ENCODE results near the gene C1D.
"Not testable (repeated sequence)": the region's sequence is repeated elsewhere in the genome, so short reads cannot be mapped to it uniquely, and the experiment has no call there.

Gene C1D

GRCh38 chr2:68062680-68063387 lies at the start of gene C1D:
TSS of gene C1D (minus strand) at chr2:68063004. CDS start at chr2:68047310, 15,694 bp downstream.
- peak; percentile 57 for FAIRE-seq
- peak; percentile 88 for DNase-seq (ENCODE audit: insufficient read length, low spot score)

GRCh38 chr2:68110102-68110501 lies 47.3 kb upstream of the C1D start:
- DNase-seq (ENCODE audit: insufficient read length, low spot score), result no peak
- no peak for FAIRE-seq

- FAIRE-seq (no peak), DNase-seq (ENCODE audit: insufficient read length, low spot score) (no peak)
Observed at GRCh38 chr2:68108120-68108519, 45.3 kb upstream of the C1D start.

- DNase-seq (ENCODE audit: insufficient read length, low spot score) (no peak), FAIRE-seq (no peak)
Observed at GRCh38 chr2:68107475-68107874, 44.7 kb upstream of the C1D start.

- FAIRE-seq, result no peak
- DNase-seq (ENCODE audit: insufficient read length, low spot score), result no peak
Observed at GRCh38 chr2:68104111-68104835, 41.5 kb upstream of the C1D start.

- DNase-seq (ENCODE audit: insufficient read length, low spot score), result no peak
- no peak for FAIRE-seq
Observed at GRCh38 chr2:68103709-68104055, 40.9 kb upstream of the C1D start.

GRCh38 chr2:68103030-68103708 lies 40.4 kb upstream of the C1D start:
- FAIRE-seq (no peak), DNase-seq (ENCODE audit: insufficient read length, low spot score) (no peak)

GRCh38 chr2:68100189-68100588 lies 37.4 kb upstream of the C1D start:
- FAIRE-seq (no peak), DNase-seq (ENCODE audit: insufficient read length, low spot score) (no peak)

GRCh38 chr2:68099260-68099659 lies 36.5 kb upstream of the C1D start:
- FAIRE-seq (no peak), DNase-seq (ENCODE audit: insufficient read length, low spot score) (no peak)

- DNase-seq (ENCODE audit: insufficient read length, low spot score) (no peak), FAIRE-seq (no peak)
Observed at GRCh38 chr2:68098291-68098797, 35.5 kb upstream of the C1D start.

- no peak for DNase-seq (ENCODE audit: insufficient read length, low spot score)
- FAIRE-seq, result no peak
Observed at GRCh38 chr2:68094111-68094510, 31.3 kb upstream of the C1D start.

- DNase-seq (ENCODE audit: insufficient read length, low spot score), result no peak
- no peak for FAIRE-seq
Observed at GRCh38 chr2:68093634-68094033, 30.8 kb upstream of the C1D start.

- no peak for DNase-seq (ENCODE audit: insufficient read length, low spot score)
Observed at GRCh38 chr2:68091439-68092034, 28.7 kb upstream of the C1D start.

GRCh38 chr2:68089961-68090360 lies 27.2 kb upstream of the C1D start:
- FAIRE-seq (no peak), DNase-seq (ENCODE audit: insufficient read length, low spot score) (no peak)

More at GRCh38 chr2:68091439-68092034, 28.7 kb upstream of the C1D start:
- peak; percentile 72 for FAIRE-seq

GRCh38 chr2:68088940-68089339 lies 26.1 kb upstream of the C1D start:
- FAIRE-seq, result no peak

GRCh38 chr2:68086166-68086565 lies 23.4 kb upstream of the C1D start:
- DNase-seq (ENCODE audit: insufficient read length, low spot score) (no peak), FAIRE-seq (peak; percentile 57)

More at GRCh38 chr2:68088940-68089339, 26.1 kb upstream of the C1D start:
- DNase-seq (ENCODE audit: insufficient read length, low spot score), result no peak

- FAIRE-seq, result no peak
- DNase-seq (ENCODE audit: insufficient read length, low spot score), result no peak
Observed at GRCh38 chr2:68083346-68083745, 20.5 kb upstream of the C1D start.

- FAIRE-seq, result no peak
- DNase-seq (ENCODE audit: insufficient read length, low spot score), result no peak
Observed at GRCh38 chr2:68074050-68074449, 11.2 kb upstream of the C1D start.

GRCh38 chr2:68063797-68064646 lies 1.2 kb upstream of the C1D start:
- DNase-seq (ENCODE audit: insufficient read length, low spot score); FAIRE-seq: not testable (repeated sequence)

GRCh38 chr2:68060652-68061051 lies 2.2 kb downstream of the C1D start:
- DNase-seq (ENCODE audit: insufficient read length, low spot score), result no peak
- no peak for FAIRE-seq
